HUDEP-2 (cell line): ENCODE measurements around the gene KRT17.
"Not testable (repeated sequence)": the region's sequence is repeated elsewhere in the genome, so short reads cannot be mapped to it uniquely, and the experiment has no call there.

ENCODE experiments used
- DNase-seq, 76 experiments: peaks; one replicate each; lab custom pipeline; 2025; ENCODE audit not compliant: unreplicated experiment in 76 of 76; lab: John Stamatoyannopoulos, UW

Gene KRT17

DNA sequence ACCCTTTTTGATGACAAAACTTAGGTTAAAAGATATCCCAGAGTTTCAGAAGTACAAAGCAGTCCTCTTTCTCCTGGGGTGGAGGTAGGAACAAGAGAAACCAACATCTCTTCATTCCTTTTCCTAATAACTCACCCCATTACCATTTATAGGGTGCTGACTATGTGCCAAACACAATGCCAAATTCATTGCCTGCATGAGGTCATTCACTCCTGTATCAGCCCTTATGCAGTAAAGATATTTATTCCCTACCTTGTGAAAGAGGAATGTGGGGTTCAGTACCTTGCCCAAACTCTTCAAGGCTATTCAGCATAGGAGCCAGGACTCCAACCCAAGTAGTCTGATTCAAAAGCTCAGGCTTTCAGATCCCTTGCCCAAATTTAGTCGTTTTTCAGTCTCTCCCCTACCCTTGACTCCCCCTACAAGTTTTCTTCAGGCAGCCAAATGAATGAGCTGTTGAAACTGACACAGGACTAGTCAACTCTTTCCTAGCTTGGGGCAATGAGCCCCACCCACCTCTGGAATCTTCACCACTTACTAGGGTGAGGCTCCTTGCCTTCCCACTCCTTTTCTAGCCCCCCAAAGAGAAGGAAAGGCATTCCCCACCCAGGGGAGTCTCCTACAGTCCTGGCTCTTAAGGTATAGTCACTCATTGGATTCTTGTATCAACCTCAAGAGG, 43.5 kb downstream of the KRT17 start:
- no peak for DNase-seq

DNA sequence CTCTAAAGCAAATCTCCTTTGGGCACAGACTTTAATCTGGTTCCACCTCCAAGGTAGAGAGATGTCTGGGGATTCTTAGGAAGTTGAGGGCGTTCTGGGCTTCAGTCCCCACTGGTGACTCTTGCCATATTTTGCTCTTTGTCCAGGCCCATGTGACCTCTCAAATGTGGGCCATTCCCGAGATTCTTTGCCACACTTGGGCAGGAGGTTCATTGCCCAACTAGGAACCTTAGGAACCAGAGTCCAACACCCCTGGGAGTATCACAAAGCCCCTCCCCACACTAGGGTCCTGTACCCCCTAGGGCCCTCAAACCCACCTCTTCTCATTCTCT, 44.2 kb downstream of the KRT17 start:
- DNase-seq, result no peak

DNA sequence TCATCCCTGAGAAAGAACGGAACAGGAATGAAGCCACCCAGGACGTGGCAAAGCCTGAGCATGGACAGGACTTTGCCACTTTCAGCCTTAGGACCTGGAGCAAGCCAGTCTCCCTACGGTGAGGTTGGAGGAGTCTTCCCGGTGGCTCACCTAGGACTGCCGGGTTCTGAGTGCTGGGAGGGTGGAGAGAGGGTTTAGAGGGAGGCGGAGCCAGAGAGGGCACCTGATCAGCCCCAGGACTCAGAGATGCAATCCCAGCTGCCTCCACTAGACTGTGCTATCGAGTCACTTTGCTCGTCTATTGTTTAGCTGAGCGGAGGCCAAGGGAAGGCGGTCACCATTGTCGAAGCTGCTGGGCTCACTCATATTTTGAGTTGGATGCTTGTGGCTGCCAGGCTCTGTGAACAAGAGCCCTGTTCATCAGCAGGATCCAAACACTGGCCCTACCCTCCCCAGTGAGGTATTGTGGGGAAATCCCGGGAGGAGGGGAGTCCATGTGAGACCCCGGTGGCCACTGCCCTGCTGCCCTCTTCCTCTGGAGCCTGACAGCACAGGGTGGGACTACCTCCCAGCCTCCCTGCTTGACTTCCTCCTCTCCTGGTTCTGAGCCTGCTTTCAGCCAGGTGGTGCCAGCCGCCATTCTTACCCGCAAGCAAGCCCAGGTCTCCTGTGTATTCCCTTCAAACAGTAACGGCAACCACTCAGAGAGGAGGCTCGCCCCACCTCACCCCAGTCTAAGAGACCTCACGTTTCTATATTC, 44.7 kb downstream of the KRT17 start:
- DNase-seq, result peak in 72 of 76 experiments; percentile 6 to 88 (median 71)

DNA sequence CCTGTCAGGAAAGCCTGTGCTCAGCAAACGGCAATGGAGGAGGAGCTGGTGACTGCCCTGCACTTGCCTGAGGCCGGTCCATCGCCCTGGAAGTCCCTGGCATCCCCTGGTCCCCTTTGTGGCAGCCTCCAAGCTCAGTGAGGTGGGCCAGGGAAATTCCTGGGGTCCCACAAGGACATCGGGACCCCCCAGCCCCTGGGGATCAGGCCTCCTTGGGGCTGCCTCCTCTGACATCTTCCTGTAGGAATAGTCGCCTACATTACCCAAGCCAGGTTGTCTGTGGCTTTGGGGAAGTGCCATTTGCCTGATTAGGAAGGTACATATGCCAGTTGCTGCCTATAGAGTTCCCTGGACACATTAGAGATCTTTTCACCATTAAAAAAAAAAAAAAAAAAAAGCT, 45.4 kb downstream of the KRT17 start:
- DNase-seq, result no peak

DNA sequence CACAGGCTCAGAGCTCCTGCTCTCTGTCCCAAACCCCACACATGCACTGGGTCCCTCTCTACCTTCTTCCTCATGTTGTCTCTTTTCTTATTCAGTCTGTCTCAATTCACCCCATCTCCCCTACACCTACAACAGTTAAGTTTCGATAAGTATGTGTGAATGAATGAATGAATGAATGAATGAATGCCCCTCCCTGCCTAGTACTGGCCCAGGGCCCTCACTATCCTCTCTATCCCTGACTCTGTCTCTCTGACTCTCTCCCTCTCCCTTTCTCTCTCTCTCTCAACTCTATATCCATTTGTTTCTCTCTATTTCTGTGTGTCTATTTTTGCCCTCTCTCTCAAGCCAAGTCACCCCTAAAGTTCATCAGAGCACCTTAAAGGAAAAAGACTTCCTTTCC, 45.8 kb downstream of the KRT17 start:
- no peak for DNase-seq

DNA sequence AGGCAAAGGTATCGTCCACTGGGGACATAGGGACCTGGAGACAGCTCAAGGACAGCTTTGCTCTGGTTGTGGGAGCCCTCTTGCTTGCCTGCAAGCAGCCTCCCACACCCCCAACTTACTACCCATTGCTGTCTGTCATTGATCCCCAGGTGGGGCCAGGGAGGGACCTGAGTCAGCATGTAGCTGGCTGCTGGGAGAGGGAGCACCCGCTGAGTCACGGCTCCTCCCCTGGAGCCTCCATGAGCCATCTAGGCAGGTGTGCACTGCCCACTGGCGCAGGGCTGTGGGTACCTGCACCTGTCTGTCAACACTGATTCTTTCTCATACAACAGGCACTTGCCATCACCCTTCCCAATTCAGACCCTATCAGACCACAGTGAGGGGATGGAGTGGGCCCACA, 47.6 kb downstream of the KRT17 start:
- not testable (repeated sequence) for DNase-seq

DNA sequence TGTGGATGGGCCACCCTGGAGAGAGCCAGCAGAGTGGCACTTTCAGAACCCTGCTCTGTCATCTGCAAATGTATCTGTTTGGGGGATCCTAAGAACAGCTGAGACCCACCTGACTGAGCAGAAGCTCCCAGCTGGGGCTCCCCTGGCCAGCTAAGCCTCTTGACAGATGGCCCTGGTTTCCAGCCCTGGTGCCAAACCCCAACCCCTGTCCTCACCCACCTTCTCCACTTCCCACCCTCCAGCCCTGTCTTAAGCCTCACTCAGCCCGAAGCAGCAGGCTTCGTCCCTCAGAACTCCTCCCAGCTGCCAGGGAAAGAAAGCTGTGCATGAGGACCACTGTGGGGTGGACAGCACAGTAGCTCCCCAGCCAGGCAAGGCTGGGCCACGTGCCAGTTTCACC, 49.0 kb downstream of the KRT17 start:
- no peak for DNase-seq

DNA sequence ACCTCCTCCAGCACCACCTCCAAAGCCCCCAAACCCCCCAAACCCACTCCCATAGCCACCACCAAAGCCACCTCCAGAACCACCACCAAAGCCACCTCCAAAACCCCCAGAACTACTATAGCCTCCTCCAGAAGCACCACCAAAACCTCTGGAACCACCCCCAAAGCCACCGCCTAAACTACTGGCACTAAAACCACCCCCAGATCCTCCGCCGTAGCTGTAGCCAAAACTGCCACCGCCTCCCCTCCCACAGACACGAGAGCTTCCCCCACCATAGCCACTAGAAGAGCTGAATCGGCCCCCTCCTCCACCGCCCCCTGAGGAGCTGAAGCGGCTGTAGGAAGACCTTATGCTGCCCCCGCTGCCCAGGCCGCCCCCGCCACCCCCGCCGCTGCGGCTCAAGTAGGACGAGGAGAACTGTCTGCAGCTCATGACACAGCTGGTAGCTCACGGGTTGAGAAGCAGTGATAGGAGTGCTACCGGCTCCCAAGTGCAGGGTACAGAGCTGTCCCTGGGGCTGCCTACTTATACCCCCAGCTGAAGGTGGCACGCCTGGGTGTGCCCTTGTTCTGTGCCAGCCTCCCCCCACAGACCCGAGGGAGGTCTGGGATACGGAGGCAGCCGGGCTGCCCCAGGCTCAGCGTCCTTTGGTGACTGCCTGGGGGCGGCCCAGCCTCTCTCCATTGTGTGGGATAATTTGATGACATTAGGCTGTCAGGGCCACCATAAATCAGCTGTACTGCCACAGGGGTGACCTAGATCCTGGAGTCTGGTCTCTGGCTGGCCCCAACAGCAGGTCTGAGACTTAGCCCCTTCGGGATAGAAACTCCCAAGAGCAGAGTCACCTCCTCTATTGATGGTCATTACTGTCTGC, 52.6 kb downstream of the KRT17 start, which contains the start of gene KRT9:
Gene KRT9 (minus strand): TSS at position 499 of the 874 bp plus-strand sequence. CDS start 67 bp downstream, at position 432.
- DNase-seq, result no peak
